Fibroblast of skin of right biceps (primary cell): Measurements from ENCODE around the gene DRAM1.
A peak's percentile ranks its signal among the peaks of the same experiment; 100 is the strongest.
"Not testable (repeated sequence)": the region's sequence is repeated elsewhere in the genome, so short reads cannot be mapped to it uniquely, and the experiment has no call there.

Experiments
- DNase-seq: peaks from one replicate; pipeline ENCODE4 v3.0.0-alpha.2; 2013

Gene DRAM1

GRCh38 chr12:101859664-101860607, 17.4 kb upstream of the DRAM1 start:
- DNase-seq = peak; percentile 50

DNA sequence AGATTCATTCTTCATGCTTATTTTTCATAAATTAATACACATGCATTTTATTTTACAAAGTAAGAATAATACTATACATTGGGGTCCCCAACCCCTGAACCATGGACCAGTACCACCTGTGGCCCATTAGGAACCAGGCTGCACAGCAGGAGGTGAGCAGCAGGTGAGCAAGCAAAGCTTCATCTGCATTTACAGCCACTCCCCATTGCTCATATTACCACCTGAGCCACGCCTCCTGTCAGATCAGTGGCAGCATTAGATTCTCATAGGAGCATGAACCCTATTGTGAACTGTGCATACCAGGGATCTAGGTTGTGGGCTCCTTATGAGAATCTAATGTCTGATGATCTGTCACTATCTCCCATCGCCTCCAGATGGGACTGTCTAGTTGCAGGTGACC, 15.7 kb upstream of the DRAM1 start:
- not testable (repeated sequence) for DNase-seq

DNA sequence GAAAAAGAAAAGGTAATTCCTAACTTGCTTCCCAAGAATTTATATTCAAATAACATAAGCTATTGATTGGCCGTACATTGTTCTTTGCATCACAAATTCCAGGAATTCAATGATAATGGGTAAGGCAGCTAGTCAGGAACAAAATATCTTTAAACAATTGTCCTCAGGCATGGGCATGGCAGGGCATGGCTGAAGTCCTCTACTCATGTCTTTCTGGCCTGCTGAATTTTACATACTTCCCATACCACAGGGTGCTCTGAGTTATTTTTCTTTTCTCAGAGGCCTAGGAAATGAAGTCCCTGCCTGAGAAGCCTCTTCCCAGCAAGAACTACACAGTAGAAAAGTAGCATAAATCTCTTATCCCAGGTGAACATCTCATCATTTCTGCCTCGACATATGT, 15.1 kb upstream of the DRAM1 start:
- no peak for DNase-seq

GRCh38 chr12:101863981-101864380, 13.4 kb upstream of the DRAM1 start:
- no peak for DNase-seq

GRCh38 chr12:101866615-101867373, 10.6 kb upstream of the DRAM1 start:
- DNase-seq = no peak

GRCh38 chr12:101867619-101868018, 9.8 kb upstream of the DRAM1 start:
- not testable (repeated sequence) for DNase-seq

DNA sequence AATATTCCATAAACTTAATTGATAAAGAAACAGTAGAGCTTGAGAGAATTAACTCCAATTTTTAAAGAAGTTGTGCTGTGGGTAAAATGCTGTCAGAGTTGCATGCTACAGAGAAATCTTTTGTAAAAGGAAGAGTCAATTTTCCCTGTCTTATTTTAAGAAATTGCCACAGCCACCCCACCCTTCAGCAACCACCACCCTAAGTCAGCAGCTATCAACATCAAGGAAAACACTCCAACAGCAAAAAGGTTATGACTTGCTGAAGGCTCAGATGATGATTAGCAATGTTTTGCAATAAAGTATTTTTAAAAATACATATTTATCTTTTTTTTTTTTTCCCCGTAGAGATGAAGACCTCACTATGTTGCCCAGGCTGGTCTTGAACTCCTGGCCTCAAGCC, 6.5 kb upstream of the DRAM1 start:
- no peak for DNase-seq

GRCh38 chr12:101875162-101875561, 2.2 kb upstream of the DRAM1 start:
- DNase-seq = no peak

DNA sequence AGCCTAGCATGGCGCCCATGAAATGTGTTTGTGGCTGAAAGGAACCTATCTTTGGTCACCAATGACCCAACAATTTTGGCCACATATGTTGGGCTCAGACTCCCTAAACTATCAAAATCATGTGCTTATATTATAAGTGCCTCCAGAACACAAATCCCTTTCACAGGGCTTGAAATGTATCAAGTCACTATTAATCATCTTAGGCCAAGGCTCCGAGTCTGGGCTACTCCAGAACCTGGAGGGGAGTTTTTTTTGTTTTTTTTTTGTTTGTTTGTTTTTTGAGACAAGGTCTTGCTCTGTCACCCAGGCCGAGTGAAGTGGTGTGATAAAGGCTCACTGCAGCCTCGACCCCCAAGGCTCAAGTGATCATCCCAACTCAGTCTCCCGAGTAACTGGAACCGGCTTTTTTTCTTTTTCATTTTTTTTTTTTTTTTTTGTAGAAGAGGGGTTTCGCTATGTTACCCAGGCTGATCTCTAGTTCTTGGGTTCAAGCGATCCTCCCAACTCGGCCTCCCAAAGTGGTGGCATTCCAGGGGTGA, 989 bp upstream of the DRAM1 start:
- no peak for DNase-seq

- DNase-seq = peak; percentile 19
Observed at GRCh38 chr12:101877806-101878242, 444 bp downstream of the DRAM1 start.

DNA sequence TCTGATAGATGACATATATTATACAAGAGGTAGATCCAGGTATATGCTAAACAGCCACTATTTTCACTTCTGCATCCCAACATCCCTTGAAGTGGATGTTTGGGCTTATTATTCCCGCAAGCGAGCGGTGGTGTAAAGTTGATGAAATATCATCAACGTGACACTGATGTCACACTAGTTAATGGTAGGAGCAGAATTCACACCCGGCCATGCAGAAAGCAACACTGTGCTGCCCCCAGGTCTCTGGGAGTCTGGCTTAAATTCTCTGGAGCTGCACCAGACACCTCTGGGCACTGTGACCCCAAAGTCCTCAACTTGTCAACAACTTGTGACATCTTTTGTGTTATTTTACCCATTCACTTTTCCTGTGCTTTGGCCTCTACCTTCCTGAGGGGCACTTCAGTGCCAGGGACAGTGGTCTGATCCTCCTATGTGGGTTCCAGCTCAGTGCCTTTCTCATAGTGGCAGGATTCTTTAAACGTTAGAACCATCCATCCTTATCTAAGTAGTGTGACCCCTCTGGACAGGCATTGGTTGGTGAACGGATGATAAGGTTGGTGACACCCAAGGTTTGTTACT, 952 bp downstream of the DRAM1 start:
- DNase-seq = peak; percentile 9

GRCh38 chr12:101880769-101881168, 3.4 kb downstream of the DRAM1 start:
- DNase-seq = no peak

DNA sequence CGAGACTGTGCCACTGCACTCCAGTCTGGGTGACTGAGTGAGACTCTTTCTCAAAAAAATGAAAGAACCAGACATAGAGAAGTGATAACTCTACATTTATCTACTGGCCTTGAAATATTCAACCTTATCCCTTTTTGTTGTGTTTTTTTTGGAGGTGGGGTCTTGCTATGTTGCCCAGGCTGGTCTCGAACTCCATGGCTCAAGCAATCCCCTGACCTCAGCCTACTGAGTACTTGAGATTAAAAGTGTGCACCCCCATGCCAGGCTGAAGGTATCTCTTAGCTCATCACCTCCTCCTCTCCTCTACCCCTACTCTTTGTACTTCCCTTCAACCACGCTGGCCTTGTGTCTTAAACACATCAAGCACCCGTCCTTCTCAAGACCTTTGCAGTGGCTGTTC, 3.8 kb downstream of the DRAM1 start:
- DNase-seq = no peak

- no peak for DNase-seq
Observed at GRCh38 chr12:101884174-101884573, 6.8 kb downstream of the DRAM1 start.

- DNase-seq = not testable (repeated sequence)
Observed at GRCh38 chr12:101884781-101885340, 7.5 kb downstream of the DRAM1 start.

DNA sequence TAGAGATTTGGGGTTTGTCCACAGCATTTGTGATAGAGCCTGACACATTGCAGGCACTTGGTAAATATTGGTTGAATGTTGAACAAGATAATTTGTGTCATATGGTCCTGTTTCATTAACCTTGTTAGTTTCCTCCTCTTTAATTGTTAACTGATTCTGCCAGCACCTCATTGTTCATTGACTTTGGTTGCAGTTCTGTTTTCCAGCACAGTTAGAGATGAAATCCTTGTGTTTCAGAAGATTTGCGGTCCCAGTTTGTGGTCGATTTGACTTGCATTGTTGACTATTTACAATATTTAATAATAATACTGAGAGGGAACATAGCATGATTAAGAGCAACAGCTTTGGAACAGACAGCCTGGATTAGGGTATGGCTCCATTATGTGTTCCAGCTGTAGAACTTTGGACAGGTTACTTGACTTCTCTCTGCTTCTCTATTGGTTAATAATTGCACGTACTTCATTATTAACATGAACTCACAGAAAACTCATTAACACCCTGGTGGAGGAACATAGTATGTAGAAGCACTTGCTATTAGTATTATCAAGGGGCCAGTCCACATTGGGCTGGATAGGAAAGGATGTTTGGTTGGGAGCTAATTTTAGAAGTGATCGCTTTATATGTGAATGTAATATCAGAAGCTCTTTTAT, 8.7 kb downstream of the DRAM1 start:
- DNase-seq = no peak

DNA sequence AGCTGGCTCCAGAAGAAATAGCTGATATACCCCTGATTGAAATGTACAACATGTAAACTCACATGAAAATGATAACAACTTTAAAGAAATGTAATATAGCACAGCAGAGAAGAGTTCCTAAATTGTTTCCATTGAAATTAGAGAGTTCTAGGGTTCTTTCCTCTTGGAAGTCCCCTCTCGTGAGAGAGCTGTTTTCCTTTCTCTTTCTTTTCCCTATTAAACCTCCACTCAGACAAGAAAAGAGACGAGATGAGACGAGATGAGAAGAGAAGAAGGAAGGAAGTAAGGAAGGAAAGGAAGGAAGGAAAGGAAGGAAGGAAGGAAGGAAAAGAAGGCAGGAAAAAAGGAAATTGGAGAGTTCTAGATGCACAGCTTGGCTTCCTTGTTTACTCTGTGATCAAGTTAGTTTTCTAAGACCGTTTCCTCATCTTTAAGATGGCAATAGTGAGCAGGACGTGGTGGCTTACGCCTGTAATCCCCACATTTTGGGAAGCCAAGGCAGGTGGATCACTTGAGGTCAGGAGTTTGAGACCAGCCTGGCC, 11.9 kb downstream of the DRAM1 start:
- no peak for DNase-seq

- DNase-seq = peak; percentile 83
Observed at GRCh38 chr12:101891462-101891971, 14.1 kb downstream of the DRAM1 start.

- DNase-seq = no peak
Observed at GRCh38 chr12:101892794-101893193, 15.4 kb downstream of the DRAM1 start.

- DNase-seq = no peak
Observed at GRCh38 chr12:101901777-101902176, 24.4 kb downstream of the DRAM1 start.

- DNase-seq = no peak
Observed at GRCh38 chr12:101902641-101903040, 25.3 kb downstream of the DRAM1 start.

DNA sequence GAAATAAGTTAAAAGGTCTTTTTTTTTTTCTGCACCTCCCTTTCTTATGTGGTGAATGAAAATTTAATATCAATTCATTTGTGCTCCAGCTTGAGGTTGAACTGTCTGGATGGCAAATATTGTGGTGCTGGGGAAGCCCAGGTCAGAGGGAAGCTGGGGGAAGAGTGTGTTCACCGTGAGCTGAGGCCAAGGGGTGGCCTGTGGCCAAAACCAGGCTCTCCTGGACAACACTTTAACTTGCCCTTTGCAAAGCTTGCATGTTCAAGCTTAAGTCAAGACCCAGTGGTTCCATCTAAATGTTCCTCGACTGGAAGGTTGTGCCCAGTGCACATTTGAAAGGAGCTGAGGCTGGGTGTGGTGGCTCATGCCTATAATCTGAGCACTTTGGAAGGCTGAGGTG, 28.8 kb downstream of the DRAM1 start:
- no peak for DNase-seq
